WERI-Rb-1 (cell line): ENCODE results near the gene HACD4.

Source experiments
- DNase-seq: peaks from one replicate; pipeline ENCODE4 v3.0.0-alpha.2; 2020
- H3K27ac ChIP-seq: fragments of 250-450 bp; sonication (Bioruptor Pico); 2 replicates; pipeline ENCODE4 v1.5.1; 2020; ENCODE audit warnings: mild to moderate bottlenecking, moderate library complexity
- H3K27me3 ChIP-seq: fragments of 250-450 bp; sonication (Bioruptor Pico); 2 replicates; pipeline ENCODE4 v1.5.1; 2021; ENCODE audit warnings: mild to moderate bottlenecking, low read depth, moderate library complexity; ENCODE audit not compliant: insufficient read depth, severe bottlenecking
- H3K36me3 ChIP-seq: fragments of 250-450 bp; sonication (Bioruptor Pico); 2 replicates; pipeline ENCODE4 v1.5.1; 2020; ENCODE audit warnings: mild to moderate bottlenecking, moderate library complexity
- H3K4me3 ChIP-seq: 2 replicates; pipeline ENCODE4 v1.5.1; 2011; ENCODE audit warnings: low read depth, mild to moderate bottlenecking, control low read depth, low read length
- H3K9me3 ChIP-seq: fragments of 250-450 bp; sonication (Bioruptor Pico); 2 replicates; pipeline ENCODE4 v1.5.1; 2021; ENCODE audit warnings: mild to moderate bottlenecking, moderate library complexity; ENCODE audit not compliant: severe bottlenecking
- CTCF ChIP-seq: IDR thresholded peaks from 2 replicates; pipeline ENCODE4 v1.5.1; 2011; ENCODE audit warnings: low read depth, mild to moderate bottlenecking, control low read depth, inconsistent platforms, low read length

HACD4 gene

DNA sequence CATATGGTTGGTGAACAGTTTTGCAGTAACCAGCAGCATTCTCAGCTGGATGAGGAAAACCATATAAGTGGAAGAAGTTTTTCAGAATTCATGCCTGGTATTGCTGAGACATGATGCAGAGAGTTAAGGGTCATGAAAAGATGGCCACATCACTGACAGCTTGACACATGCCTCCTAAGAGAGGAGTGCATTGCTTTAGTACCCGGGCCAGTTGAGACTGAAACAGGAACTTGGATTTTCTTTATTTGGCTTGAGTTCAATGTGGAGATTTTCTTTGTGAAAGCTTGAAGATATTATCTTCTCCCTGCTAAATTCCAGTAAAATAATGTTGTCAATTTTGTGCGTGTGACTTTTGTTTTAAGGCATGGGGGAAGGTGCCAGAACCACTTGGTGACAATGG, 35.8 kb downstream of the HACD4 start:
- Histone ChIP-seq H3K27me3 (no peaks in the 10 kb centered on the region), H3K4me3 (no peak overlapping the region), H3K27ac (no peak overlapping the region), H3K9me3 (no peaks in the 10 kb centered on the region), H3K36me3 (no peaks in the 10 kb centered on the region)
- no peak for TF ChIP-seq CTCF
- DNase-seq, result no peak

DNA sequence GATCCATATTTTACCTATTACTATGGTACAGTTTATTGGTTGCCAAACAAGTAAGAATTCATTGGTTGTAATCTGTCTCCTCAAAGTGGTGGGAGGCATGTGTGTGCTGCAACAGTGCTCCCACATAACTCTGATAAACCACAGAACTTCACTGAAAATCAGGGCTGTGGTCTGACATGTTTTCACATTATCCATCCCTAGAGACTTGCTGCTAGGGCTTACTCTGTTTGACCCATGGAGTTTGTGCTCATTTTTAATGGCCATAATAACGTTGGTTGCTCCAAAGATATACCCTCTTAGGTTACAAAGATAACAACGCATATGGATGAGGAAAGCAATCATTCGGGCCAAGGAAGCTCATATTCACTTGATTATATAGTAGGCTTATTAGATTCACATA, 37.0 kb downstream of the HACD4 start:
- H3K27me3 ChIP-seq, result no peaks in the 10 kb centered on the region
- no peak overlapping the region for H3K4me3 ChIP-seq
- no peak for TF ChIP-seq CTCF
- no peaks in the 10 kb centered on the region for H3K9me3 ChIP-seq
- no peak overlapping the region for H3K27ac ChIP-seq
- no peak for DNase-seq
- H3K36me3 ChIP-seq, result no peaks in the 10 kb centered on the region

DNA sequence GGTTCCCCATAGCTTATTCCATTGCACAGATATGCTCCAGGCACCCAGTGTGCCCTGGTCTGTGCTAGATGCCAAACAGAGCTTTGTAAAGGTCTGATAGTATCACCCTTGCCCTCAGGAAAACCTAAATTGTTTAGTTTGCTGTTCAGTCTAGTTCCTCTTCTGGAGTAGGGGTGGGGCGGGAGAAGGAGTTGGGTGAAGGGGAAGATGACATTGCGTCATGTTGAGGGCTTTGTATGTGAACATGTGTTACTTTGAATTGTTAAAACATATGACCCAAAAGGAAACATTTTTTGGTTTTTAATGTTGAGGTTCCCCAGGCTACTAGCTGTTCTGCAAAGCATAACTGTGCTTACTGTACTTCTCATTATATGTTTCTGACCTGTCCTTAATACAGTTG, 40.6 kb downstream of the HACD4 start:
- Histone ChIP-seq H3K9me3 (no peaks in the 10 kb centered on the region), H3K27me3 (no peaks in the 10 kb centered on the region), H3K4me3 (no peak overlapping the region), H3K27ac (no peak overlapping the region), H3K36me3 (no peaks in the 10 kb centered on the region)
- no peak for TF ChIP-seq CTCF
- DNase-seq, result no peak

DNA sequence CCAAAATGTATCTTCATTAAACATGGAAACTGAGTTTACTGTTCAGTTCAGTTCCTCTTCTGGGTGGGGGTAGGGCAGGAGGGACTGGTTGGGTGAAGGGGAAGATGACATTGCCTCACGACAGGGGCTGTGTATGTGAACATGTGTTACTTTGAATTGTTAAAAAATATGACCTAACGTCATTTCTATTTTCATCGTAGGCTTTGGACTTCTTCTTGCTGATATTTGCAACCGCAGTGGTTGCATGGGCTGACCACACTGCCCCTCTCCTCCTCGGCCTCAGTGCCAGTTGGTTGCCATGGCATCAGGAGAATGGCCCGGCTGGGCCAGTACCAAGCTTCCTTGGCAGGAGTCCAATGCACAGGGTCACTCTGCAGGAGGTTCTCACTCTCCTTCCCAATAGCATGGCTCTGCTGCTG, 41.5 kb downstream of the HACD4 start:
- no peaks in the 10 kb centered on the region for H3K27me3 ChIP-seq
- DNase-seq, result no peak
- H3K36me3 ChIP-seq, result no peaks in the 10 kb centered on the region
- no peak for TF ChIP-seq CTCF
- no peak overlapping the region for H3K4me3 ChIP-seq
- no peaks in the 10 kb centered on the region for H3K9me3 ChIP-seq
- H3K27ac ChIP-seq, result no peak overlapping the region

DNA sequence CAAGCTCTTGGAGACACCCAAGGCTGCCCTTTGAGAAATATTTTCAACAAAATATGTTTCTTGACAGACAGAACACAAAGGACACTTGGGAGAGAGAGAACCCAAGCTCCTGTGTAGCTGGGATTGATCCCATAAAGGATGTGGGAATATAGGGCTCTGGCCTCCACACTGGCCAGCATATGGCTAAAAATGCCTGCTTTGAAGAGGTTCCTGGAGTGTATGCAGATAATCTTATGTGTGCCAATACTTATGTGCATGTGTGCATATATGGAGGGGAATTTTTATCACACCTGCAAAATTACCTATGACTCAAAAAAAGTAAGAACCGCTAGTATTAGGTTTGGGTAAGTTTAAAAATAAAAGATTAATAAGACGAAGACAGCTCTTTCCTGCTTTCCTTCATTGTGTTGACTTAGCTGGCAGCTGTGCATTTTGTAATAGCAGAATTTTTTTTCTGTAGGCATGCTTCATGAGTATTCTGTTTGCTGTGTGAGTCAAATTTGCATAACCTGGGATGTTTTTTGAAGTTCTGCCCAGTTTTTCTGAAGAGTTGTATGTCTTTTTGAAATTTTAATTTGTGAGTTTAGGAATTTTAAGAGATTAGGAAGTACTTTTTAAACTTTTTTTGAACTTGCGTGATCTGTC, 42.6 kb downstream of the HACD4 start:
- no peaks in the 10 kb centered on the region for H3K9me3 ChIP-seq
- no peak overlapping the region for H3K27ac ChIP-seq
- H3K36me3 ChIP-seq, result no peaks in the 10 kb centered on the region
- DNase-seq, result no peak
- no peak for TF ChIP-seq CTCF
- no peaks in the 10 kb centered on the region for H3K27me3 ChIP-seq
- no peak overlapping the region for H3K4me3 ChIP-seq

- H3K4me3 ChIP-seq, result no peak overlapping the region
- no peaks in the 10 kb centered on the region for H3K27me3 ChIP-seq
- H3K27ac ChIP-seq, result no peak overlapping the region
- no peaks in the 10 kb centered on the region for H3K9me3 ChIP-seq
- H3K36me3 ChIP-seq, result no peaks in the 10 kb centered on the region
- TF ChIP-seq CTCF, result no peak
- DNase-seq, result no peak
Observed at GRCh38 chr9:20988061-20988460, 43.4 kb downstream of the HACD4 start.
